Measurements from ENCODE around the gene PVALEF.

The PVALEF gene

GRCh38 chr17:81163703-81164370, 1.5 kb upstream of the PVALEF start:
- no peak for DNase-seq

DNA sequence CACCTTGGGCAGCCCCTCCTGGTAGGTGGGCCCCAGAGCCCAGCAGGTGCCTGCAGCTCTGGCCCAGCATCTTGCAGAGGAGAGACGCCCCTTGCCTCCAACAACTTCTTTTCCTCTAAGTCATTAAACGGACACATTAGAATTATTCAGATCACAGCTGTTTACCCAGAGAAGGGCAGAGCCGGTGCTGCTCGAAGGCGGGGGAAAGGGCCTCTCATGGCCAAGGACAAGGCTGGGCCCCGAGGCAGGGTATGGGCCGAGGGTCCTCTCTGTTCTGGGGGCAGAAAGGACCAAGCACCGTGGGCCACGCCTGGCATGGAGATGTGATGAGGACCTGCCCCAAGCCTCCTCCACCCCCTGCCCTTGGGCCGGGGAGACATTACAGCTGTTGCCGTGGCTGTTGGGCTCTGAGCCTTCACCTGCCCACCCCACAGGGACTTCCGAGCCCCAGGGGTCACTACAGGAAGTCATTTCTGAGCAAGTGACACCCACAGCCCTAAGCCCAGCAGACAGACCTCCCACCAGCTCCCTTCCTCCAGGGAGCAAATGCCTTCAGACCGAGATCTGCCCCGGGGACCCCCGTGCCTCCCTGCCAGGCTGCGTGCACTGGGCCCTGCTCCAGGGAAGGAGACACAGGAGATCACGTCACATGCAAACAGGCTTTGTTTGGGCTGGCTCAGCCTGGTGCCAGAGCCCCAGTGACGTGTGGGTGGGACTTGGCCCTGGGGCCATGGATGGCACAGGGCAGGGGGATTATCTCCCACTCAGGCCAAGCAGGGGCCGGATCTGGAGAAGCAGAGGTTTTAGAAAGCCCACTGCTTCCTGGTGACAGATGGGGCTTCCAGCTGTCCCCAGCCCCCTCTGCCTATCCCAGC, 699 bp upstream of the PVALEF start:
- no peak for DNase-seq

DNA sequence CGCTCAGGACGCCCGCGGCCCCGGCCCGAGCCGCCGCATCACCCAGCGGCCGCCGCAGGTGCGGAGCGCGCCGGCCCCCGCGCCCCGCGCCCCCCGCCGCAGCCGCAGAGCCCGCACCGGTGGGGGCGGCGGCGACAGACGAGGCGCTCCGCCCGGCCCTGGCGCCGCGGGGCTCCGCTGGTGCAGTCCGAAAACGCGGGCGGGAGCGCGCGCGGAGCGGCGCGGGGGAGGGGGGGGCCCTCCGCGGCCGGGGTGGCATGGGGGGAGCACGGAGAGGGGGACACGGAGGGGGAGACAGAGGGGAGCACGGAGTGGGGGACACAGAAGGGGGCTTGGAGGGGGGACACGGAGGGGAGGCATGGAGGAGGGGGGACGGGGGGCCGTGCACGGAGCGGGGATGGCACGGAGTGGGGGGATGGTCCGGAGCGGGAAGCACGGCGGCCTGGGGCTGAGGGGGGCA, 756 bp downstream of the PVALEF start, which contains the start of gene AATK:
AATK (minus strand) TSS at position 189 of the 460 bp plus-strand sequence. CDS start 229 bp downstream, outside the sequence.
- DNase-seq = no peak

- no peak for DNase-seq
Observed at GRCh38 chr17:81167194-81167524, 1.9 kb downstream of the PVALEF start.

DNA sequence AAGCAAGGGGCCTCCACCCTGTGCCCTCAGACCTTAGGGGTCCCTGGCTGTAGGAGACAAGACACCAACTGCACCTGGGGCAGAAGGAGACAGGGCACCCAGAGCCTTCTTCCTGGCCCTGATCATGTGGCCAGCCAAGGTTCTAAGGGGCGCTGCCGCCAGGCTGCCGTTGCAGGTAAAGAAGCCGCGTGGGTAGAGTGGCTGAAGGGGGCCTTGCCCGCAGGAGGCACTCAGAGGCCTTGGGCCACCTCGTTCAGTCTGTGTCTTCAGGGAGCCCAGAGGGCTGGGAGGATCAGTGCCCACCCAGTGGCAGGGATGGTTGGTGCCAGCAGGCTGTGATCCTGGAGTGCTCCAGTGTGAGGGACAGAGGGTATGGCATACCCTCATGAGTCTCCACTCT, 2.3 kb downstream of the PVALEF start:
- no peak for DNase-seq

DNA sequence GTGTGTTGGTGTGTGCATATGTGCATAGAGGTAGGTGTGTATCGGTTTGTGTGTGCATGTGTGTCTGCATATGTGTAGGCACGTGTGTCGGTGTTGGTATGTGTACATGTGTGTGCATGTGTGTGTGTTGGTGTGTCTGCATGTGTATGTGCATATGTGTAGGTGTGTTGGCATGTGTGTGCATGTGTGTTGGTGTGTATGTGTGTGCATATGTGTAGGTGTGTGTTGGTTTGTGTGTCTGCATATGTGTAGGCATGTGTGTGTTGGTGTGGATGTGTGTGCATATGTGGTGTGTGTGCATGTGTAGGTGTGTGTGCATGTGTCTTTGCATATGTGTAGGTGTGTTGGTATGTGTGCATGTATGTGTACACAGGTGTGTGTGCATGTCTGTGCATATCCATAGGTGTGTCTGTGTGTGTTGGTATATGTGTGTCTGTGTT, 4.6 kb downstream of the PVALEF start:
- no peak for DNase-seq

- no peak for DNase-seq
Observed at GRCh38 chr17:81170727-81171494, 5.6 kb downstream of the PVALEF start.

DNA sequence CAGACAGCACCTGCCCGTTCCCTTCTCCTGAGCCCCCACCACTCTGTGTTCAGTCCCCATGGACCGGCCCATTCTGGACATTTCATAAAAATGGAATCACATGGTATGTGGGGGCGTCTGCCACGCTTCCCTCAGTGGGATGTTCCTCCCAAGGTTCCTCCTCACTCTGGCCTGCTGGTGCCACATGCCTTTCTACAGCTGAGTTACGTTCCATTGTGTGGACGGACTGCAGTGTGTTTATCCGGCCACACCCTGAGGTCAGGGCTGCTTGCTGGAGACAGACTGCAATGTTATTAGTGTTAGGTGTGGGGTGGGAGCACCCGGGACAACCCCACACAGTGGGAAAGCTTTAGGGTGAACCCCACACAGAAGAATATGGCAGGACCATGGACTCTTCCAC, 6.6 kb downstream of the PVALEF start:
- no peak for DNase-seq

- DNase-seq = no peak
Observed at GRCh38 chr17:81173052-81173761, 7.9 kb downstream of the PVALEF start.

- no peak for DNase-seq
Observed at GRCh38 chr17:81173762-81174155, 8.5 kb downstream of the PVALEF start.

- DNase-seq = no peak
Observed at GRCh38 chr17:81176666-81177065, 11.4 kb downstream of the PVALEF start.

GRCh38 chr17:81178136-81179091, 13.1 kb downstream of the PVALEF start:
- no peak for DNase-seq

DNA sequence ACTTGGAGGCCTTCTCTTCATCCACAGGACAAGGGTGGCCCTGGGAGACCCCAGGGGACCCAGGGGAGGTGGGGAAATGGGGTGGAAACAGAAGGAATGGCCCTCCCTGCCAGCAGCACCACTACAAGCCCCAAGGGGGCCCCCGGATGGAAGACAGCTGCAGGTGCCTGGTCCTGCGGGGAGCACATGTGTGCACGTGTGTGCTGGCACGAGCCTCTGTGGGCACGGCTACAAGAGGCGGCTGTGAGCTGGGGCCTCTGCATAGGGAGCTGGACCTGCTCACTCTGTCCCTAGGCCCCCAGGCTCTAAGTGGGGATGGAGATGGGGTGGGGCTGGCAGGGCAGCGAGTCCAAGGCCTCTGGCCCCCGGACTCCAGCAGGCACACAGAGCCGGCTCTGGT, 13.9 kb downstream of the PVALEF start:
- DNase-seq = no peak

DNA sequence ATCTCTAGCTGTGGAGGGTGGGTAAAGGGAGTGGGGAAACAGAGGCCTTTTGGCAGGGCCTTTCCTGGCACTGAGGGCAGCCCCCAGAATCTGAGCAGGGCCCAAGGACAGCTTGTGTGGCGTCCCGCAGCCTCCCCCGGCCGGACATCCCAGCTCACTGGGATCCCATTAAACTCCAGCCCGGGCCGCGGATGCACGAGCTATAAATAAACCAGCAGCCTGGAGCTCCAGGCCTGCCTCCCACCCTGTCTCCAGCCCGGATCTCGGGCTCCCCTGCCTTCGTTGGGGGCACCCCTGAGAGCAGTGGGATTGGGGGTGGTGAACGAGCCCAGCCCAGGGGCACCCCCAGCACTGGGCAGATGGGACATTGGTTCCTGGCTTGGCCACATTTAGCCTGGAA, 14.6 kb downstream of the PVALEF start:
- DNase-seq = no peak

GRCh38 chr17:81180836-81181810, 15.8 kb downstream of the PVALEF start:
- no peak for DNase-seq

GRCh38 chr17:81181811-81182185, 16.5 kb downstream of the PVALEF start:
- no peak for DNase-seq

- no peak for DNase-seq
Observed at GRCh38 chr17:81182596-81182995, 17.3 kb downstream of the PVALEF start.

DNA sequence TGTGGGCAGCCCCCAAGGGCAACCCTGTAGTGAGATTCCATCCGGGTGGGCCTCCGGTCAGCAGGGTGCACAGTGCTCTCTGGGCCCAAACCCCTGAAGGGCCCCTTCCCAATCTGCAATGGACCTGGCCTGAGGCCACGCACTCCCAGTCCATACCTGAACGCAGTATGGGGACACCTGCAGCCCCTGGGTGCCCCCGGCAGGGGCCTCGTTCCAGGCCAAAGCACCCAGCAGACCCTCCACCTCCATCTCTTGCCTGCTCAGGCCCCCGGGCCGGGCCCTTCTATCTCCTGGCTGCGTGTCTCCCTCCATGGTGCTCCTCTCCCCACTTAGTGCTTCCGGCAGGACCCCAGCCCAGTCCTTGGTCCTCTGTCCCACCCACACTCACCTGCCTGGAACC, 18.0 kb downstream of the PVALEF start:
- DNase-seq = no peak

DNA sequence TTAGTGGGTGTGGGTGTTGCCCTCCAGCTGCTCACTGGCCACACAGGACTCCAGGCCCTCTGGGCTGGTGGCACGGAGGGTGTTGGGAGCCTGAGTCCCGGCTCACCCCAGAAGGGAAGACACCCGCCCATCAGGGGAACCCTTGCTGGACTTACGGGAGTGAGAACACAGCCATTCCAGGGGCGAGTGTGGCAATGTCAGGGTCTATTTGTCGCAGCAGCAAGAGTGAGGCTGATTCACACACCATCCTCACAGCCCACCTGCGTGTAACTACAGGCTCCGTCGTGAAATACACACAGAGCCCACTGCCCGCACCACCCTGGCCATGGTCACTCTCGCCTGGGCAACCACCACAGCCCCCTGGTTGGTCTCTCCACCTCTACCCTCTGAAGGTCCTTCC, 18.5 kb downstream of the PVALEF start:
- no peak for DNase-seq

DNA sequence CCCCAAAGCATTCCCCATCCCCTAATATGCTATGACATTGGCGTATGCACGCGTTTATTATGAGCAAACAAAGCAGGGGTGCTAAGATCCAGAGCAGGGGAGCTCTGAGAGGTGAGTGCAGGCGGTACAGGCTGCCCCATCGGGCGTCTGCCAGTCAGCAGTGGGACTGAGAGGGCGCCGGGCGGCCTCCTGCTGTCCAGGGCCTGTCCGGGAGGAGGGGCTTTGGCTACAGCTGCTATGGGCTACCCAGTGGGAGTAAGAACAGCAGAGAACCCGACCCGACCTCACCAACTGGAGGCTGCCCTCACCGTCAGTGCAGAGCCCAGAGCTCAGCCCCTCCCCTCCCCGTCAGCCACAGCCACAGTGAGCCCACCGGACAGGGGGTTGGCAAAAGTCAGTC, 19.2 kb downstream of the PVALEF start:
- DNase-seq = no peak

Measured in NCI-H2227 treated with DMSO at 0.1 percent for 48 hours (cell line).